SK-N-SH (cell line): ENCODE data around the gene MROH2B. TPM values are rescaled to one million over a fixed set of nuclear protein-coding genes. Genes with fewer than 3 reads are reported as not detected.

Source experiments
- CTCF ChIA-PET: fragments of 300-600, 350-600 bp; formaldehyde crosslinking; extraction: SDS; loops from one replicate; lab custom pipeline; 2021; lab: Yijun Ruan, JAX
- POLR2A ChIA-PET: fragments of 350-600 bp; sonication (Branson Sonifier 250); formaldehyde crosslinking; extraction: SDS; loops from one replicate; lab custom pipeline; 2020; ENCODE audit warnings: antibody characterized with exemption, inconsistent platforms; lab: Yijun Ruan, JAX
- DNase-seq: peaks from one replicate; pipeline ENCODE4 v3.0.0; 2012
- H2AFZ ChIP-seq: fragments of 200-600 bp; sonication (generic); 2 replicates; pipeline ENCODE4 v1.8.1; 2016; ENCODE audit warnings: antibody characterized with exemption, mild to moderate bottlenecking, low read depth
- H3F3A ChIP-seq: fragments of 200-600 bp; sonication (generic); replicated peaks from 2 replicates; pipeline ENCODE3; 2016; ENCODE audit warnings: antibody characterized with exemption, mild to moderate bottlenecking; ENCODE audit not compliant: insufficient read depth
- H3K27ac ChIP-seq, 2 experiments: fragments of 200-500 bp in 1 of 2; fragments of 200-600 bp in 1 of 2; sonication (Bioruptor generic) in 1 of 2; sonication (generic), shearing (Covaris generic) in 1 of 2; 2 replicates each; pipeline versions ENCODE4 v1.5.1 to v1.6.1; 2014 to 2016; ENCODE audit warnings: low read depth in 2 of 2, inconsistent platforms in 1 of 2, low read length in 1 of 2, mild to moderate bottlenecking in 1 of 2, mixed read lengths in 1 of 2
- H3K27me3 ChIP-seq: fragments of 200-600 bp; sonication (generic), shearing (Covaris generic); 2 replicates; pipeline ENCODE4 v1.6.1; 2016; ENCODE audit warnings: mixed run types; ENCODE audit not compliant: insufficient read depth
- H3K36me3 ChIP-seq, 2 experiments: fragments of 200-500 bp in 1 of 2; fragments of 200-600 bp in 1 of 2; sonication (Bioruptor generic) in 1 of 2; sonication (generic) in 1 of 2; replicated peaks in 1 of 2; 2 replicates each; pipeline versions ENCODE3 to v1.5.1; 2014 to 2016; ENCODE audit warnings: low read length in 1 of 2, mild to moderate bottlenecking in 1 of 2; ENCODE audit not compliant: insufficient read depth in 2 of 2, control insufficient read depth in 1 of 2
- H3K4me1 ChIP-seq, 2 experiments: fragments of 200-500 bp in 1 of 2; fragments of 200-600 bp in 1 of 2; sonication (Bioruptor generic) in 1 of 2; sonication (generic), shearing (Covaris generic) in 1 of 2; 2 replicates each; pipeline versions ENCODE4 v1.5.1 to v1.6.1; 2014 to 2016; ENCODE audit warnings: low read depth in 1 of 2, low read length in 1 of 2, mixed run types in 1 of 2; ENCODE audit not compliant: insufficient read depth in 2 of 2, control insufficient read depth in 1 of 2
- H3K4me2 ChIP-seq: fragments of 200-600 bp; sonication (generic), shearing (Covaris generic); 2 replicates; pipeline ENCODE4 v1.6.1; 2017; ENCODE audit warnings: mixed run types
- H3K4me3 ChIP-seq, 2 experiments: fragments of 200-500 bp in 1 of 2; fragments of 200-600 bp in 1 of 2; sonication (Bioruptor generic) in 1 of 2; sonication (generic), shearing (Covaris generic) in 1 of 2; 2 replicates each; pipeline versions ENCODE4 v1.5.1 to v1.8.1; 2014 to 2016; ENCODE audit warnings: low read depth in 2 of 2, inconsistent platforms in 1 of 2, low read length in 1 of 2, mild to moderate bottlenecking in 1 of 2, mixed read lengths in 1 of 2, moderate library complexity in 1 of 2
- H3K79me2 ChIP-seq: fragments of 200-600 bp; sonication (generic); 2 replicates; pipeline ENCODE4 v1.8.1; 2017; ENCODE audit warnings: mild to moderate bottlenecking; ENCODE audit not compliant: insufficient read depth
- H3K9ac ChIP-seq: fragments of 200-600 bp; sonication (generic); 2 replicates; pipeline ENCODE4 v1.6.1; 2017; ENCODE audit warnings: mixed run types
- H3K9me2 ChIP-seq: fragments of 200-600 bp; sonication (generic); 2 replicates; pipeline ENCODE4 v1.6.1; 2017; ENCODE audit warnings: mixed run types
- H3K9me3 ChIP-seq: fragments of 200-600 bp; sonication (generic); 2 replicates; pipeline ENCODE4 v1.6.1; 2017; ENCODE audit warnings: mixed run types, mild to moderate bottlenecking, moderate library complexity
- H4K20me1 ChIP-seq: fragments of 200-600 bp; sonication (generic); 2 replicates; pipeline ENCODE4 v1.6.1; 2017; ENCODE audit warnings: mild to moderate bottlenecking, mixed run types; ENCODE audit not compliant: insufficient read depth
- ELF1 ChIP-seq: IDR thresholded peaks from 2 replicates; pipeline ENCODE4 v1.4.0; 2012
- EP300 ChIP-seq, 2 experiments: IDR thresholded peaks; 2 replicates each; pipeline versions ENCODE4 v1.4.0 to v1.6.1; 2012; ENCODE audit warnings: borderline replicate concordance in 1 of 2, low read depth in 1 of 2, low read length in 1 of 2
- EZH2phosphoT487 ChIP-seq: fragments of 200-600 bp; sonication (generic); IDR thresholded peaks from 2 replicates; pipeline ENCODE4 v1.6.1; 2017; ENCODE audit warnings: low read depth, mixed run types, mild to moderate bottlenecking, antibody characterized with exemption, moderate library complexity, borderline replicate concordance
- FOXJ3 ChIP-seq: sonication (generic); formaldehyde crosslinking; IDR thresholded peaks from 2 replicates; pipeline ENCODE4 v1.5.1; 2020; ENCODE audit warnings: mild to moderate bottlenecking, missing genetic modification reagents
- FOXM1 ChIP-seq: IDR thresholded peaks from 2 replicates; pipeline ENCODE4 v1.4.0; 2012; ENCODE audit warnings: low read depth, mild to moderate bottlenecking
- MEF2A ChIP-seq: IDR thresholded peaks from 2 replicates; pipeline ENCODE4 v1.4.0; 2012; ENCODE audit warnings: low read depth, borderline replicate concordance
- MXI1 ChIP-seq: IDR thresholded peaks from 2 replicates; pipeline ENCODE4 v1.6.1; 2012; ENCODE audit warnings: mild to moderate bottlenecking, low read depth, low read length, improper control_type of control experiment
- POLR2AphosphoS5 ChIP-seq: IDR thresholded peaks from 2 replicates; pipeline ENCODE4 v1.6.1; 2012; ENCODE audit warnings: low read depth, low read length
- RCOR1 ChIP-seq: fragments of 150-350 bp; IDR thresholded peaks from 2 replicates; pipeline ENCODE4 v1.6.1; 2017; ENCODE audit warnings: antibody characterized with exemption, low read length
- SIN3A ChIP-seq: IDR thresholded peaks from 2 replicates; pipeline ENCODE4 v1.6.1; 2012; ENCODE audit warnings: low read depth, mild to moderate bottlenecking, low read length, moderate library complexity, borderline replicate concordance
- TCF12 ChIP-seq: IDR thresholded peaks from 2 replicates; pipeline ENCODE4 v1.4.0; 2012
- TEAD4 ChIP-seq: IDR thresholded peaks from 2 replicates; pipeline ENCODE4 v1.4.0; 2012; ENCODE audit warnings: mild to moderate bottlenecking, borderline replicate concordance; ENCODE audit not compliant: insufficient read depth
- YY1 ChIP-seq: IDR thresholded peaks from 2 replicates; pipeline ENCODE4 v1.4.0; 2012; ENCODE audit warnings: low read depth, mild to moderate bottlenecking
- ZBTB33 ChIP-seq: IDR thresholded peaks from 2 replicates; pipeline ENCODE4 v1.4.0; 2012; ENCODE audit warnings: low read depth, borderline replicate concordance
- WGBS: methylation state at CpG from one replicate; pipeline ENCODE4 v1.1.6; 2017; ENCODE audit warnings: low lambda C conversion rate; 5-methylcytosine and 5-hydroxymethylcytosine counted together
- polyA plus RNA-seq, 3 experiments: library from polyadenylated mRNA; depleted of rRNA; stranded (reverse); fragments of >200 nt; gene quantifications; 2 replicates each; pipeline ENCODE4 v1.2.3, GENCODE V29; 2012
- TF ChIP-seq, protein P1 (sequence below): IDR thresholded peaks from 2 replicates; pipeline ENCODE4 v1.4.0; 2012; ENCODE audit warnings: low read depth
- TF ChIP-seq, protein P2 (sequence below): fragments of 200-600 bp; sonication (generic); IDR thresholded peaks from 2 replicates; pipeline ENCODE4 v1.6.1; 2017; ENCODE audit warnings: antibody characterized with exemption, mild to moderate bottlenecking, moderate library complexity
- TF ChIP-seq, protein P3 (sequence below): IDR thresholded peaks from 2 replicates; pipeline ENCODE4 v1.6.1; 2012; ENCODE audit warnings: mild to moderate bottlenecking, low read depth, low read length, moderate library complexity

Gene MROH2B
- polyA plus RNA-seq, 1 of the 3 experiments (the other 2 are of a cell fraction) = not detected

DNA sequence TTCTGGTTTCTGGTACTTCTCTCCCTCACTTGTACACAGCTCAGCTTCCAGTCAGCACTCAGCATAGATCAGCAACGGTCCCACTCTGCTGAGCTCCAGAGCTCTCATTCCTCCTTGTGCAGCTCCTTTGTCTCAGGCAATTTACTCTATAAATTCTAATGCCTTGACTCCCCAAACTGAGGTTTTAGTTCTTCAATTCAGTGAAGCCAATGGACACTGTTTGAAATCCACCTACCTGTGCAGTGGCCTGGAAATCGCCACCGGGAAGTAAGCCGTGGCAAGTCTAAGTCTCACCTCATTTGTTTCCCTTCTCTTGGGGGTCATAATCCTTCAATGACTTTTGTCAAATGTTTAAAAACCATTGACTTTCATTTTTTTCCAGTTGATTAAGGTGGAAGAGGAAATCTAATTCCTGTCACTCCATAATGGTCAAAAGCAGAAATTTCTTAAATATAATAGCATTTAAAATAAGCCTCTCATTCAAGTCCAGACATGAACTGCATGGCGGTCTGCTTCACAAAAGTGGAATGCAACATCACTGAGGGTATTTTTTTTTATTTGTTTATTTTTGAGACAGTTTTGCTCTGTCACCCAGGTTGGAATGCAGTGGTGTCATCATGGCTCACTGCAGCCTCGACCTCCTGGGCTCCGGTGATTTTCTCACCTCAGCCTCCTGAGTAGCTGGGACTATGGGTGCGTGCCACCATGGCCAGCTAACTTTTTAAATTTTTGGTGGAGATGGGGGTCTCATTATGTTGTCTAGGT, 82.2 kb downstream of the MROH2B start:
- DNase-seq = no peak
- no peak overlapping the region for H2AFZ ChIP-seq
- H3K27ac ChIP-seq = no peak overlapping the region
- no peak overlapping the region for H3K9ac ChIP-seq
- CTCF ChIA-PET = no interaction called here
- WGBS = 72% methylated on average over 8 of the region's 8 CpGs
- TF ChIP-seq TCF12 = no peak
- no peak for TF ChIP-seq SIN3A
- TF ChIP-seq, protein P1, sequence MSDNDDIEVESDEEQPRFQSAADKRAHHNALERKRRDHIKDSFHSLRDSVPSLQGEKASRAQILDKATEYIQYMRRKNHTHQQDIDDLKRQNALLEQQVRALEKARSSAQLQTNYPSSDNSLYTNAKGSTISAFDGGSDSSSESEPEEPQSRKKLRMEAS = no peak
- no peak for TF ChIP-seq ELF1
- no peak for TF ChIP-seq RCOR1
- no peak for TF ChIP-seq EP300 (IDR thresholded peaks at IDR 0.05; ENCODE audit: borderline replicate concordance in 1 of 2, low read depth in 1 of 2, low read length in 1 of 2)
- no peak for TF ChIP-seq MEF2A
- no peak for TF ChIP-seq FOXM1
- no peak for TF ChIP-seq ZBTB33
- no peak for TF ChIP-seq TEAD4
- TF ChIP-seq YY1 = no peak
- TF ChIP-seq MXI1 = no peak
- no peaks in the 10 kb centered on the region for H3K27me3 ChIP-seq
- H4K20me1 ChIP-seq = no peaks in the 10 kb centered on the region
- H3K9me2 ChIP-seq = no peaks in the 10 kb centered on the region
- POLR2A ChIA-PET = no interaction called here
- no peaks in the 10 kb centered on the region for H3K79me2 ChIP-seq
- no peaks in the 10 kb centered on the region for H3K9me3 ChIP-seq
- H3K4me1 ChIP-seq = no peaks in the 10 kb centered on the region; a peak in 1 of 4 replicates
- no peaks in the 10 kb centered on the region for H3F3A ChIP-seq
- no peak overlapping the region for H3K4me3 ChIP-seq
- H3K4me2 ChIP-seq = no peak overlapping the region
- H3K36me3 ChIP-seq = no peaks in the 10 kb centered on the region

DNA sequence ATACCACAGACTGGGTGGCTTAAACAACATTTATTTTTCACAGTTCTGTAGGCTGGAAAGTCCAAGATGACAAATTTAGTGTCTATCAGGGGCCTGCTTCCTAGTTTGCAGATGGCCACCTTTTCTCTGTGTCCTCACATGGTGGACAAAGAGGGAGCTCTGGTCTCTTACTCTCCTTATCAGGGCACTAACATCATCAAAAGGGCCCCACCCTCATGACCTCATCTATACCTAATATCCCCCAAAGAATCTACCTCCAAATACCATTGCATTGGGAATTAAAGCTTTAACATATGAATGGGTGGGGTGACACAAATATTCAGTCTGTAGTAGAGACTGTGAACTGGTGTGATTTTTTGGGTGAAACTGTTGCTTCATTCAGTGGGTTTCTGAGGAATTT, 83.8 kb downstream of the MROH2B start:
- H3K9me2 ChIP-seq = no peaks in the 10 kb centered on the region
- no peak for TF ChIP-seq POLR2AphosphoS5
- no peak for TF ChIP-seq FOXJ3
- no peak for TF ChIP-seq TCF12
- TF ChIP-seq, protein P2, sequence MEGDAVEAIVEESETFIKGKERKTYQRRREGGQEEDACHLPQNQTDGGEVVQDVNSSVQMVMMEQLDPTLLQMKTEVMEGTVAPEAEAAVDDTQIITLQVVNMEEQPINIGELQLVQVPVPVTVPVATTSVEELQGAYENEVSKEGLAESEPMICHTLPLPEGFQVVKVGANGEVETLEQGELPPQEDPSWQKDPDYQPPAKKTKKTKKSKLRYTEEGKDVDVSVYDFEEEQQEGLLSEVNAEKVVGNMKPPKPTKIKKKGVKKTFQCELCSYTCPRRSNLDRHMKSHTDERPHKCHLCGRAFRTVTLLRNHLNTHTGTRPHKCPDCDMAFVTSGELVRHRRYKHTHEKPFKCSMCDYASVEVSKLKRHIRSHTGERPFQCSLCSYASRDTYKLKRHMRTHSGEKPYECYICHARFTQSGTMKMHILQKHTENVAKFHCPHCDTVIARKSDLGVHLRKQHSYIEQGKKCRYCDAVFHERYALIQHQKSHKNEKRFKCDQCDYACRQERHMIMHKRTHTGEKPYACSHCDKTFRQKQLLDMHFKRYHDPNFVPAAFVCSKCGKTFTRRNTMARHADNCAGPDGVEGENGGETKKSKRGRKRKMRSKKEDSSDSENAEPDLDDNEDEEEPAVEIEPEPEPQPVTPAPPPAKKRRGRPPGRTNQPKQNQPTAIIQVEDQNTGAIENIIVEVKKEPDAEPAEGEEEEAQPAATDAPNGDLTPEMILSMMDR = no peak
- no peak for TF ChIP-seq YY1
- TF ChIP-seq EZH2phosphoT487 = no peak
- no peak for TF ChIP-seq ELF1
- TF ChIP-seq, protein P3, sequence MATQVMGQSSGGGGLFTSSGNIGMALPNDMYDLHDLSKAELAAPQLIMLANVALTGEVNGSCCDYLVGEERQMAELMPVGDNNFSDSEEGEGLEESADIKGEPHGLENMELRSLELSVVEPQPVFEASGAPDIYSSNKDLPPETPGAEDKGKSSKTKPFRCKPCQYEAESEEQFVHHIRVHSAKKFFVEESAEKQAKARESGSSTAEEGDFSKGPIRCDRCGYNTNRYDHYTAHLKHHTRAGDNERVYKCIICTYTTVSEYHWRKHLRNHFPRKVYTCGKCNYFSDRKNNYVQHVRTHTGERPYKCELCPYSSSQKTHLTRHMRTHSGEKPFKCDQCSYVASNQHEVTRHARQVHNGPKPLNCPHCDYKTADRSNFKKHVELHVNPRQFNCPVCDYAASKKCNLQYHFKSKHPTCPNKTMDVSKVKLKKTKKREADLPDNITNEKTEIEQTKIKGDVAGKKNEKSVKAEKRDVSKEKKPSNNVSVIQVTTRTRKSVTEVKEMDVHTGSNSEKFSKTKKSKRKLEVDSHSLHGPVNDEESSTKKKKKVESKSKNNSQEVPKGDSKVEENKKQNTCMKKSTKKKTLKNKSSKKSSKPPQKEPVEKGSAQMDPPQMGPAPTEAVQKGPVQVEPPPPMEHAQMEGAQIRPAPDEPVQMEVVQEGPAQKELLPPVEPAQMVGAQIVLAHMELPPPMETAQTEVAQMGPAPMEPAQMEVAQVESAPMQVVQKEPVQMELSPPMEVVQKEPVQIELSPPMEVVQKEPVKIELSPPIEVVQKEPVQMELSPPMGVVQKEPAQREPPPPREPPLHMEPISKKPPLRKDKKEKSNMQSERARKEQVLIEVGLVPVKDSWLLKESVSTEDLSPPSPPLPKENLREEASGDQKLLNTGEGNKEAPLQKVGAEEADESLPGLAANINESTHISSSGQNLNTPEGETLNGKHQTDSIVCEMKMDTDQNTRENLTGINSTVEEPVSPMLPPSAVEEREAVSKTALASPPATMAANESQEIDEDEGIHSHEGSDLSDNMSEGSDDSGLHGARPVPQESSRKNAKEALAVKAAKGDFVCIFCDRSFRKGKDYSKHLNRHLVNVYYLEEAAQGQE = no peak
- POLR2A ChIA-PET = interaction anchor here (0.6 kb wide), 1 partner anchor 31 kb away, joined by 3 read pairs; no protein-coding TSS in a partner anchor
- no peaks in the 10 kb centered on the region for H3F3A ChIP-seq
- CTCF ChIA-PET = interaction anchor here (0.7 to 2.1 kb wide), 3 partner anchors 10 to 18 kb away, joined by 3 to 6 read pairs (median 4); no protein-coding TSS in a partner anchor
- no peaks in the 10 kb centered on the region for H3K9me3 ChIP-seq
- H3K79me2 ChIP-seq = no peaks in the 10 kb centered on the region
- no peak overlapping the region for H3K4me2 ChIP-seq
- H3K27ac ChIP-seq = no peak overlapping the region
- H2AFZ ChIP-seq = no peak overlapping the region
- no peak for DNase-seq
- H3K4me1 ChIP-seq = no peaks in the 10 kb centered on the region; a peak in 1 of 4 replicates
- H3K36me3 ChIP-seq = peaks cover 0 to 2% of the 10 kb centered on the region in 2 experiments
- no peak overlapping the region for H3K9ac ChIP-seq
- H3K4me3 ChIP-seq = no peak overlapping the region
- H3K27me3 ChIP-seq = no peaks in the 10 kb centered on the region
- H4K20me1 ChIP-seq = no peaks in the 10 kb centered on the region
